HG02642 (cell line): ENCODE results near the gene TCF25.
"Not testable (repeated sequence)": the region's sequence is repeated elsewhere in the genome, so short reads cannot be mapped to it uniquely, and the experiment has no call there.

ENCODE experiments used
- ATAC-seq: cut with Tn5 transposase; IDR thresholded peaks from one replicate; pipeline ENCODE4 v1.9.1; 2021; ENCODE audit warnings: mild to moderate bottlenecking; ENCODE audit not compliant: unreplicated experiment, poor library complexity

Gene TCF25

GRCh38 chr16:89934611-89935553 lies 61.5 kb downstream of the TCF25 start:
- ATAC-seq = no peak

GRCh38 chr16:89935620-89936019 lies 62.2 kb downstream of the TCF25 start:
- ATAC-seq = not testable (repeated sequence)

GRCh38 chr16:89936034-89936433 lies 62.6 kb downstream of the TCF25 start:
- no peak for ATAC-seq

GRCh38 chr16:89936508-89936907 lies 63.1 kb downstream of the TCF25 start:
- no peak for ATAC-seq

GRCh38 chr16:89936981-89937380 lies 63.6 kb downstream of the TCF25 start:
- no peak for ATAC-seq

- no peak for ATAC-seq
These were observed 64.9 kb downstream of the TCF25 start for GRCh38 chr16:89938175-89938885.

- ATAC-seq = no peak
These were observed 71.4 kb downstream of the TCF25 start for GRCh38 chr16:89944773-89945172.

GRCh38 chr16:89945654-89946053 lies 72.3 kb downstream of the TCF25 start:
- ATAC-seq = no peak

GRCh38 chr16:89946515-89946914 lies 73.1 kb downstream of the TCF25 start:
- no peak for ATAC-seq

GRCh38 chr16:89949121-89949742 lies 75.8 kb downstream of the TCF25 start:
- ATAC-seq = no peak

- no peak for ATAC-seq
These were observed 76.4 kb downstream of the TCF25 start for GRCh38 chr16:89949756-89950155.

- no peak for ATAC-seq
These were observed 78.1 kb downstream of the TCF25 start for GRCh38 chr16:89951509-89951908.

GRCh38 chr16:89952049-89952448 lies 78.7 kb downstream of the TCF25 start:
- no peak for ATAC-seq

- no peak for ATAC-seq
These were observed 79.2 kb downstream of the TCF25 start for GRCh38 chr16:89952551-89952950.

- no peak for ATAC-seq
These were observed 80.4 kb downstream of the TCF25 start for GRCh38 chr16:89953671-89954406.

- ATAC-seq = no peak
These were observed 81.1 kb downstream of the TCF25 start for GRCh38 chr16:89954462-89954861.

- no peak for ATAC-seq
These were observed 81.8 kb downstream of the TCF25 start for GRCh38 chr16:89955001-89955685.

GRCh38 chr16:89956505-89957215 lies 83.3 kb downstream of the TCF25 start:
- ATAC-seq = no peak

GRCh38 chr16:89957216-89957785 lies 83.9 kb downstream of the TCF25 start:
- no peak for ATAC-seq
